SK-N-MC (cell line): ENCODE measurements around the gene HK3.
A peak's percentile ranks its signal among the peaks of the same experiment; 100 is the strongest.

Experiments
- DNase-seq: peaks from one replicate; pipeline ENCODE4 v3.0.0-alpha.2; 2011; ENCODE audit warnings: low read depth, low spot score
- H3K27ac ChIP-seq: fragments of 200-600 bp; sonication (generic); 2 replicates; pipeline ENCODE4 v1.5.1; 2016; ENCODE audit warnings: mixed run types
- H3K36me3 ChIP-seq: fragments of 200-600 bp; sonication (generic); 2 replicates; pipeline ENCODE4 v1.6.1; 2017; ENCODE audit warnings: antibody characterized with exemption, low read length, mixed read lengths; ENCODE audit not compliant: insufficient read depth
- H3K4me3 ChIP-seq: fragments of 200-600 bp; sonication (generic); 2 replicates; pipeline ENCODE4 v1.5.1; 2016
- H3K9ac ChIP-seq: fragments of 200-600 bp; sonication (generic); 2 replicates; pipeline ENCODE4 v1.8.0; 2017; ENCODE audit warnings: mixed run types, mixed read lengths; ENCODE audit not compliant: insufficient read length
- H3K9me3 ChIP-seq: fragments of 200-600 bp; sonication (generic); 2 replicates; pipeline ENCODE4 v1.6.1; 2017; ENCODE audit warnings: low read depth, mild to moderate bottlenecking, antibody characterized with exemption, low read length, moderate library complexity, mixed read lengths
- EZH2 ChIP-seq: fragments of 200-600 bp; sonication (generic); IDR thresholded peaks from one replicate; pipeline ENCODE4 v1.6.1; 2017; ENCODE audit warnings: antibody characterized with exemption
- FOXP2 ChIP-seq: optimal IDR thresholded peaks from 2 replicates; pipeline ENCODE3; 2011; ENCODE audit warnings: mild to moderate bottlenecking, moderate library complexity; ENCODE audit not compliant: insufficient read depth; ENCODE audit errors: extremely low read length, control extremely low read depth
- POLR2AphosphoS5 ChIP-seq: IDR thresholded peaks from 2 replicates; pipeline ENCODE4 v1.6.1; 2012; ENCODE audit warnings: mild to moderate bottlenecking, low read depth, low read length, borderline replicate concordance

The HK3 gene

DNA sequence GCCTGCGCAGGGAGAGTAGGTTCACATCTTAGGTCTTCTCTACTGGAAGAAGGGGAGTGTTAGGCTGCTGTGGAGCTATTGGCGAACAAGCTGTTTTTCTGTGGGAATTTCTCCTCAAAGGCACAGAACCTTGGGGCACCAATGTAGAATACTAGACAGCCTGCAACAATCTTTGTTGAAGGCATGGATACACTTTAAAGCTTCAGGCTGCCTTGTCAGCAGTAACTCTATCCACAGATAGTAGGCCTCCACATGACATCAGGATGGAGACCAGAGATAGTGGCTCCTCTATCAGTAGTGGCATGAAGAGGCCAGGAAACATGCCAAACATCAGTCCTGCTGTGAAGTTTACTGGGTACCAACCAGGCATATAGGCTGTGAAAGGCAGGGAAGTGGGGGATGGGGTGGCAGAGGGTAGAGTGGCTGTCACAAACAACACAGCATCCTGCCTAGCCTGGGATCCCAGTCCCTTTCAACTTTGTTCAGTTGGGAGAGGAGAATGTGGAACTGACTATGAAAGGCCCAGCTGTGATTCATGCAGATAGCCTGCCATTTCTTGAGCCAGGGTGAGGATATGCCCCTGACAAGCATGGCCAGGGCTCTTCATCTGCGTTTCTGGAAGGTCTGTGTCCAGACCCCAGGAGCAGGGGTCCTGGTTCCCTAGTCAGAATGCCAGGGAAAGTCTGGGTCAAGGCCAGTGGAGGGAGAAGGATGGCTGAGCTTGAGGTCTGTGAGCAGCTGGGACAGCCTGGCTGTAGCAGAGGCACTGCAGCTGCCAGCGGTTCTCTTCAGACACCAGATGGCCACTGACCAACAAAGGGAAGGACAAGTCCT lies 1.0 kb upstream of the HK3 start:
- H3K4me3 ChIP-seq, result no peak overlapping the region
- no peak overlapping the region for H3K27ac ChIP-seq
- TF ChIP-seq EZH2 (no peak), POLR2AphosphoS5 (0 out of 2 replicates have a peak, but pooled peaks have one; percentile 32)

GRCh38 chr5:176897263-176897662 lies 1.9 kb downstream of the HK3 start:
- Histone ChIP-seq H3K4me3 (no peak overlapping the region), H3K27ac (no peak overlapping the region), H3K9me3 (no peaks in the 10 kb centered on the region), H3K36me3 (no peaks in the 10 kb centered on the region; the same call in 1 of the 2 replicates), H3K9ac (no peak overlapping the region)
- DNase-seq, result no peak
- TF ChIP-seq POLR2AphosphoS5 (no peak), EZH2 (no peak), FOXP2 (no peak)

More for the DNA sequence above, 1.0 kb upstream of the HK3 start:
- H3K36me3 ChIP-seq, result peaks cover 24% of the 10 kb centered on the region
- H3K9ac ChIP-seq, result no peak overlapping the region
- no peaks in the 10 kb centered on the region for H3K9me3 ChIP-seq
- no peak for DNase-seq

DNA sequence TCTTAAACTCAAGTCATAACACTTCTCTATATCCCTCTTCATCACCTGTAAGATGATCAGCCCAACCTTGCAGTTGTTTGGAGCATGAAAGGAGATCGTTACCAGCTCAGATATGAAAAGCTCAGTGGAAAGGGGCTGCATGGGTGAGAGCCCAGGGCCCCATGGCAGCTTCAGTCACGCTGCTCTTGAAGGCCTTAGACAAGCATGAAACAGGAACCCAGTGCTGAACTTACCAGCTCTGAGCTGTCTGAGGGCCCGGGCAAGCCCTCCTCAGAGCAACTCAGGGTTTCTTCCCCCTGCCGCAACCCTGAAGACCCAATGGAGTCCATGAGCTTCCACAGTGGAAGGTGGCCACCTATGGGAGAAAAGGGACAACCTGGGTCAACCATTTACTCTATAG lies 3.3 kb downstream of the HK3 start:
- Histone ChIP-seq H3K9ac (no peak overlapping the region), H3K9me3 (no peaks in the 10 kb centered on the region), H3K4me3 (no peak overlapping the region), H3K36me3 (no peaks in the 10 kb centered on the region), H3K27ac (no peak overlapping the region)
- no peak for DNase-seq
- no peak for TF ChIP-seq EZH2
- no peak for TF ChIP-seq POLR2AphosphoS5
- TF ChIP-seq FOXP2, result no peak

DNA sequence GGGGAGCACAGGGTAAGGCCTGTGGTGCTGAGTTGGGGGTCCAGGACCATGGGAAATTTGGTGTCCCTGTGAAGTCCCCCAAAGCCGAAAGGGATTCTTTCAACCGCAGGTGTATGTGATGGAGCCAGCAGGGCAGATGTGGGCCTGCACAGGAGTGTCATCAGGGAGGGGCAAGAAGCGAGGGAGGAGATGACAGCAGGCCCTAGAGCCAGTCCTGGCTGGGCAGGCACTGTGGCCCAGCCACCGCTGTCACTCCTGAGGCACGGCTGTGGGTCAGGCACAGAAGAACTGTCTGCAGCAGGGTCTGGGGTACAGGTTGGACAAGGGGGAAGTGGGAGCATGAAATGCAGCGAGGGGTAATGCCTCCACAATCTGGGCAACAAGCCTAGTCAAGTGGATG lies 4.8 kb downstream of the HK3 start:
- H3K27ac ChIP-seq, result no peak overlapping the region

GRCh38 chr5:176892663-176893062 lies 6.5 kb downstream of the HK3 start:
- Histone ChIP-seq H3K36me3 (no peaks in the 10 kb centered on the region), H3K9me3 (no peaks in the 10 kb centered on the region), H3K9ac (no peak overlapping the region), H3K4me3 (no peak overlapping the region), H3K27ac (no peak overlapping the region)
- DNase-seq, result no peak
- no peak for TF ChIP-seq EZH2
- no peak for TF ChIP-seq FOXP2
- no peak for TF ChIP-seq POLR2AphosphoS5

More for the DNA sequence above, 4.8 kb downstream of the HK3 start:
- no peak for DNase-seq
- no peaks in the 10 kb centered on the region for H3K36me3 ChIP-seq
- no peak overlapping the region for H3K4me3 ChIP-seq
- no peaks in the 10 kb centered on the region for H3K9me3 ChIP-seq
- H3K9ac ChIP-seq, result no peak overlapping the region
- TF ChIP-seq POLR2AphosphoS5 (no peak), EZH2 (no peak), FOXP2 (no peak)

DNA sequence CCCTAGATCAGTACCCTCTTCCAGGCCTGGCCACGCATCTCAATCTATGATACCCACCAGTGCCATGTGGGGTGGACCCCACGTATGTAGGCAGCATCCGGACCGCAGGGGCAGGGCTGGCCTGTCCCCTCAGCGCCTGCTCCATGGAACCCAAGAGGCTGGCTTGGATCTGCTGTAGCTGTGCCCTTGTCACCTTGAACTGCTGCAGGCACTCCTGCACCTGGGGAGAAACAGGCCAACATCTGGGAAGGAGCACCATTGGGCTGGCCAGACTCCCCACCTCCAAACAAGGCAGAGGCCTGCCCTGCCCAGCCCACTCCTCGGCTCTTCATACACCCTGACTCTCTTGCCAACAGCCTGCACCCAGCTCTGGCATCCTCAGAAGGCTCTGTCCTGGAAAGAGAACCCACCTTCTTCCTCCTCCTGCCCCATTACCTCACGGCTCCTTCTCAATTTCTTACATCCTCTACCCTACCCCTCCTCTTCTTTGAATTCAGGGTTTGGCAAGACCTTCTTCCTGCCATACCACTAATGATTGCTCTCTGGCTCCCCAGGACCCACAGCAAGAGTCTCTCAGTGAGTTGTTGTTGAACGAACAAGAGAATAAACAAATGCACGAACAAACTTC lies 7.7 kb downstream of the HK3 start:
- Histone ChIP-seq H3K4me3 (no peak overlapping the region), H3K9me3 (no peaks in the 10 kb centered on the region), H3K27ac (no peak overlapping the region), H3K36me3 (no peaks in the 10 kb centered on the region), H3K9ac (no peak overlapping the region)
- TF ChIP-seq POLR2AphosphoS5 (no peak), EZH2 (no peak), FOXP2 (no peak)
- DNase-seq, result no peak

DNA sequence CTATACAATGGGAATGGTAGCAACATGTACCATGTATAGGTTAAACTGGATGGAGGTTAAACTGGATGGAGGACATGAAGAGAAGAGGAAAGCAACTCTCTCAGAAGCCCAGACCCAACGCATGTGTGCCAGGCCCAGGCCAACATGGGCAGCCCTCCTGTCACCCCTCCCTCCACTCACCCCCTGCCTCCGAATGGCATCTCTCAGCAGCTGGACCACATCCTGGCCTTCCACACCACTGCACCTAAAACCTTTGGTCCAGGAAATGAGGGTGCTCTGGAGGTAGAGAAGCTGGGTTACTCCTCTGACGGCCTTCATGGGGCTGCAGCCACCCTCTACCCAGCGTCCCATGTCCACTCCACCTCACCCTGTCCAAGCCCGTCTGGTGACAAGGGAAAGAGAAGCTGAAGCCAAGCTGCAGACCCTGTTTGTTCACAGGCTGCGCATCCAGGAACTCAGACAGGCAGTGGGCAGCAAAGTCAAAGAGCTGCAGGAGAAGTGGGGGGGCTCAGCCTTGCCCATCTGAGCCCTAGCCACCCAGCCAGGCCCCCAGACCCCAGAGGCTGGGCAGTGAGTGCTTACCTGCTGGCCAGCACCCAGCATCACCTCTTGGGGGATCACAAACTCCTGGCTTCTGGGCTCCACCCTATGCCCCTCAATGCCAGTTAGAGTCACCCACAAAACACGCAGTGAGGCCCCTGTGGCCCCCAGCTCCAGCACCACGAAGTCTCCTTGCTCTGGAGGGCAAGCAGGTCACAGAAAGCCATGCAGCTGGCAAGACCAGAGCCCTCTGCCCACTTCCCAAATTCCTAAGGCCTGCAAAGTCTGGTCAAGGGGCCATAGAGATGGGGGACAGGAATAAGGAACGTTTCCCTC lies 8.5 kb downstream of the HK3 start:
- no peak overlapping the region for H3K27ac ChIP-seq
- no peak for TF ChIP-seq FOXP2
- no peak for TF ChIP-seq POLR2AphosphoS5
- TF ChIP-seq EZH2, result no peak
- no peak overlapping the region for H3K9ac ChIP-seq
- no peak overlapping the region for H3K4me3 ChIP-seq
- no peak for DNase-seq
- no peaks in the 10 kb centered on the region for H3K36me3 ChIP-seq
- H3K9me3 ChIP-seq, result no peaks in the 10 kb centered on the region
